Stimulated activated CD4-positive, alpha-beta T cell treated with anti-CD3 and anti-CD28 coated beads, Interleukin-2, amount 100 ng/mL, for 24 hours (primary cell): Measurements from ENCODE around the gene TARBP2.

Experiments
- DNase-seq, 2 donors: peaks; one replicate each; pipeline ENCODE4 v3.0.0-alpha.2; 2020

TARBP2 gene

DNA sequence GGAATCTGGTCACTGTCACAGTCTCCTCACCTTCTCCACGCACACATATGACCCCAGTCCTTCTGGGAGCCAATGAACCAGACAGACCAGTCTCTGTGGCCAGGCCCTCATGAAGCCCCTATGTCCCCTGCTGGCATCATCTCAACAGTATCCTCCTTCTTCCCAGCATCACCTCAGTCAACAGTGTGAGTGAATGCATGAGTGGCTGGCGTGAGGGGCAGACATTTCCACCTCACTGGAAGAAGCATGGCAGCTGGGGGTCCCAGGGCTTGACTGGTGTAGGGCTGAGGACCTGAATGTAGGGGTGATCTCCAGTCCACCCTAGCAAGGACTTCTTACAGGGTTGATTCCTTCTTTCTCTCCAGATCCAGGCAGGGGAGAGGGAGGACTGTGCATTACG, 3.6 kb upstream of the TARBP2 start:
- DNase-seq = no peak

DNA sequence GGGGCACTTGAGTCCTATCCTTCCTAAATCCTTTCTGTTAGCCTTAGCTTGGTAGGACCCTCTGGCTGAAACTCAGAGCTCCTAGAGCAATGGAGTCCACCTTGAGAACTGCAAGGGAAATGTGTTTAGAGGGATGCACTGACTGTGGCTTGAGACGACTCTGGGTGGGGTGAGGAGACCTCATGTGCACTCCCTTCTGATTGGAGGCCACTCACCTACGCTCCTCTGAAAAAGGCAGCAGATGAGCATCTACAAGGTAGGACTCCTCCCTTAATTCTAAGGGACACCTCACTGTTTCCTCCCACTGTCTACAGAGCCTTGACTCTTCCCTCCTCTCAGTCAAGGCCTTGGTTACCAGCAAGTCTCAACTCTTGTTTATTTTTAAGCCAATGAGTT, 2.9 kb upstream of the TARBP2 start:
- DNase-seq = no peak

DNA sequence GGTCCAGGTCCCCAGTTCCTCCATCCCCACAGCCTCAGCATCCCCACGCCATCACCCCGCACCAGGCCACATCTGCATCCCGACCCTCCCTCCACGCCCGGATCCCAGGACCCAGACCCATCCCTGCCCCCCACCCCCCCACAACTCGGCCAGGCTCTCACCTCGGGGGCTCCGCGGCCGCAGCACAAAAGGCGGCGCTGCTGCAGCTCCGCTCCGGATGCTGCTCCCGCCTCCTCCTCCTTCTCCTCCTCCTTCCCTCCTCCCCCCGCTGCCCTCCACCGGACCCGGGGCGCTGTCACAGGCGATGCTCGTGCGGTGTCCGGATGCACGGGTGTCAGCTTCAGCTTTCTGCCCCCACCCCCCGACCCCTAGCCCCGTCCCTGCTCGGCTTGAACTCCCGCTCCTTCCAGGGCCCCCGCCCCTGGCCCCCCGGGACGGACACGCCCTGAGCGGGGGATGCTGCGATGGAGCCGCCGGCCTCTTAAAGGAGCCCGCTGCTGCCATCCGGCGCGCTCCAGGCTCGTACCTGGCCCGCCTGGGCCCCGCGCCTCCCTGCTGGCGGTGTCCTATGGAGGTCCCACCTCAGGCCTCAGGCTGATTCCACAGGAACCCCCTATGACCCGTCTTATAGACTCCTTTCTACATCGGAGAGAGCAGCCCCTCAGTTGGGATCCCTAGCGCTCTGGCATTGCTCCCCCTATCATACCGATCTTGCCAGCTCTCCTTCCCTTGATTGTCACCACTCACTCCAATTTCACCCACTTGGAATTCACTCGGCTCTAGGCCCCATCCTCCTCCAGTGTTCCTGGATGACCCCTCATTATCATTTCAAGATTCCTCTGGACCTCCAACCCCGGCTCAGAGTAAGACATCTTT, 1.6 kb upstream of the TARBP2 start, which contains the start of gene MAP3K12:
MAP3K12 (minus strand) TSS at position 193 of the 876 bp plus-strand sequence. CDS start 12,067 bp downstream, outside the sequence.
- peak; percentile 59 to 72 for DNase-seq

DNA sequence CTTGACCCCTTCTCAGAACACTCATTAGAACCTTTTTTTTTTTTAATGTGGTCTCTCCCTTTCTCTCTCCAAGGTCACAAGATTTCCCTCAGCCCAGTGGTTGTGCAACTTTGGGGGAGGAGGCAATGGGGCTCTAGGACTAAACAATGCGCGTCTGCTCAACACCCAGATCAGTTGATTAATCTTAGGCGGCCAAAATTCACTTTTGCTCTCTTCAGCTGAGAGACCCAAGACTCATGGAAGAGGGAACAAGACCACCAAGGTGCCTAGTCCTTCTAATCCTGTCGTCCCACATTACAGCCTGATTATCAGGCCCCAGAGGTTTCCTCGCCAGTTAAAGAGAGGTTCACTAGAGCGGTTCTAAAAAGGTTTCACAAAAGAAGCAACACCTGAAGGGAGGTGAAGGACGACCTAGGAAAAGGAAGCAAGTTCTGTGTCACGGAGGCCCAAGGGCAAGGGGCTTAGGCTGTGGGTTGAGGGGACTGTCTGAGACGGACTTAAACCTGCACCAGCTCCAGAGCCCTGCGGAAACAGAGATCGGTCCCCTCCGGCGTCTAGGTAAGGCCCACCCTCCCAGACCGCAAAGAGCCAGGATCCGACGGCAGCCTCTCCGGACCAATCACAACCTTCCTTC, 824 bp upstream of the TARBP2 start:
- no peak for DNase-seq

DNA sequence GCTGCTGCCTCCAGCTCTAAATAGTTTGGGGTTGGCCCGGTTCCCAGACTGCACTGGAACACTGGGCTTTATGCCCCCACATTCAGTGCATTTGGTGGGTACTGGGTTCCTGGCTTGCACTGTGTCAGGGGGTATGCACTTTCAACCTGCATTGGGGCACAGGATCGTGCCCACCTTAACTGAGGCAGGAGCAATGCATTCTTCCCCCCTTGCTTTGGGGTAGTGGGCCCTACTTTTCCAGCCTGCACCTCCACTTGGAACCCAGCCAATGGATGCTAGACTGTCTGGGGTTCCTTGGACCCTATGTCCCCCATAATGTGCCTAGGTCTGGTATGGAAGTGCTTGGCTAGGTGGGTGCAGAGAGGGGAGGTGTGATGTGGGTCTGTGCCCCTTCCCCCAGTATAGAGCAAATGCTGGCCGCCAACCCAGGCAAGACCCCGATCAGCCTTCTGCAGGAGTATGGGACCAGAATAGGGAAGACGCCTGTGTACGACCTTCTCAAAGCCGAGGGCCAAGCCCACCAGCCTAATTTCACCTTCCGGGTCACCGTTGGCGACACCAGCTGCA, 615 bp downstream of the TARBP2 start:
- DNase-seq = no peak

DNA sequence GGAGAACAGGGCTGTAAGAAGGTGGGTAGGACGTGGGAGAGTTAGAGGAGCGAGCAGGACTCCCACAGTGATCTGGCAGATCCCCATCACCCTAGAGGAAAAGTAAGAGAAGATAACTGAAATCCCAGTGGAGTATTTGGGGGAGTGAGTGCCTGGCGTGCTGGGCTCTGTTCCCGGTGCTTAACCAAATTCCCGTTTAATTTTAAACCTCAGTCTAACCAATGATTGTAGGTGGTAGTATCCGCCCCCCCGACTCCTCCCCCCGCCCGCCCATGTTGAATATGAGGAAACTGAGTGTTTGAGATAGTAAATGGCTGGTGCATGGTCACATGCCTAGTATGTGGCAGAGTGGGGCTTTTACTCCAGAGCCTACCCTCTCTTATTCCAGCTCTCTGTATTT, 1.2 kb downstream of the TARBP2 start:
- DNase-seq = no peak

DNA sequence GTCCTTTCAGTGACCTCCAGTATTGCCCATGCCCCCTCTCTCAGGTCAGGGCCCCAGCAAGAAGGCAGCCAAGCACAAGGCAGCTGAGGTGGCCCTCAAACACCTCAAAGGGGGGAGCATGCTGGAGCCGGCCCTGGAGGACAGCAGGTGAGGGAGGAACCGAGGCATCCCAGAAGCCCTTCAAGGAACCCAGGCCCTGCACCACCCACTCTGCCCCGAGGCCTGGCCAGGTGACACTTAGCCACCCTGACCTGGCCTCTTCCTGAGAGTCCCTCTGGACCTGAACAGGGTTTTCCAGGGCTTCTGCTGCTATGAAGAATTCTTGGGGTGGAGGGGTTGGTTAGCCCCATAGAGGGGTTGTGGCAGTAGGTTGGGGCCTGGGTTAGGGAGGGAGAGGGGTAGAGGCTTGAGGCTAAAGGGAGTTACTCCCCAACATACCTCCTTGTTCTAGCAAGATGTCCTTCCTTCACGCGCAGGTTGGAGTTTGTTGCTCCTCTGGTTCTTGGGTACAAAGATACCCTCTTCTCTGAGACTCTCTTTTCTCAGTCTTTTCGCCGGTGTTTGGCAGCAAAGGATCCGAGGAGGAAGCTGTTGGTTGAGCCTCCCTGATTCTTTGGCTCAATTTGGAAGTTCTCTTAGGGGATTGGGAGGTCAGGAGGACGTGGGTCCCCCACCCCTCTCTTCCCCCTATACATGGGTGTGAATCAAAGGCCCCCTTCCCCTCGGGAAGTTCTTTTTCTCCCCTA, 2.1 kb downstream of the TARBP2 start:
- DNase-seq = no peak

DNA sequence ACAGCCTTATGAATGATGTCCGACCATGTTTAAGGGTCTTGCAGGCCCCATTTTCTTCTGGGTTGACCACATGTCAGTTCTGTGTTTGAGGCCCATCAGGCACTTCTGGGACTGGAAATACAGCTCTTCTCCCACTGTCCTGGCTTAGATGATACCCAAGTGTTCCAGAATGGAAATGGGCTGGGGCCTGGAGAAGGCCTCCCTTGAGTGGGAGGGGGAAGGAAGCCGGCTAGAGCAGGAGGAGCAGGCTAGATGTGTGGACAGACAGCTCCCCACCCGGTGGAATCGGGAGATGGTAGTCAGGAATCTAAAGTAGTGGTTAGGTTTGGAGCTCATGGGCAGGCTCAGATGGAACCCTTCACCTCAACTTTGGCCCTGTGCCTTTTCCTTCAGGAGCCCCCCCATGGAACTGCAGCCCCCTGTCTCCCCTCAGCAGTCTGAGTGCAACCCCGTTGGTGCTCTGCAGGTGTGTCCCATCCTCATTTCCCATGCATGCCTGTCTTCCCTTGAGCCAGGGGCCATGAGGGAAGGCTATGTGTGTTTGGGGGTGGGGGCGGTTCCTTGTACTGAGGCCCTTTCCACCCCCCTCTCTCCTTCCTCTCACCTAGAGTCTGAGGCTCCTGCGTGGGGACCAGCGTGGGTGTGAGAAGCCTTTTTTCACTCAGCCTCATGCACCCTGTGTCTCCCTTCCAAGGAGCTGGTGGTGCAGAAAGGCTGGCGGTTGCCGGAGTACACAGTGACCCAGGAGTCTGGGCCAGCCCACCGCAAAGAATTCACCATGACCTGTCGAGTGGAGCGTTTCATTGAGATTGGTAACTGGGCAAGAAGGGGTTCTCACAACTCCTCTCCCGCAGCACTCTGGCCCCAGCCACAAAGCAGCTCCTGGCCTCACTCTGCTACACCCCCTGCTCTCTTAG, 3.2 kb downstream of the TARBP2 start:
- no peak for DNase-seq

DNA sequence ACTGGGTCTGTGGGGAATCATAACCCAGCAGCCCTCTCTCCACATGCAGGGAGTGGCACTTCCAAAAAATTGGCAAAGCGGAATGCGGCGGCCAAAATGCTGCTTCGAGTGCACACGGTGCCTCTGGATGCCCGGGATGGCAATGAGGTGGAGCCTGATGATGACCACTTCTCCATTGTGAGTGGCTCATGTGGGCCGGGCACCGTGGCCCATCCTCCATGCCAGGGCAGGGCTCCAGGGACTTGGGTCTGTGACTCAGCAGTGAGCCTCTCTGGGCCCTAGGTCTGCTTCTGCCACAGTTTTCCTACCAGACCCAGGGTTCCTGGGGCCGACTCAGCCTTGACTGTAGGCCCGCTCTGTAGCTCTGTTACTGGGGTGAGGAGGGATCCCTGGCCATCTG, 4.0 kb downstream of the TARBP2 start:
- DNase-seq = no peak

DNA sequence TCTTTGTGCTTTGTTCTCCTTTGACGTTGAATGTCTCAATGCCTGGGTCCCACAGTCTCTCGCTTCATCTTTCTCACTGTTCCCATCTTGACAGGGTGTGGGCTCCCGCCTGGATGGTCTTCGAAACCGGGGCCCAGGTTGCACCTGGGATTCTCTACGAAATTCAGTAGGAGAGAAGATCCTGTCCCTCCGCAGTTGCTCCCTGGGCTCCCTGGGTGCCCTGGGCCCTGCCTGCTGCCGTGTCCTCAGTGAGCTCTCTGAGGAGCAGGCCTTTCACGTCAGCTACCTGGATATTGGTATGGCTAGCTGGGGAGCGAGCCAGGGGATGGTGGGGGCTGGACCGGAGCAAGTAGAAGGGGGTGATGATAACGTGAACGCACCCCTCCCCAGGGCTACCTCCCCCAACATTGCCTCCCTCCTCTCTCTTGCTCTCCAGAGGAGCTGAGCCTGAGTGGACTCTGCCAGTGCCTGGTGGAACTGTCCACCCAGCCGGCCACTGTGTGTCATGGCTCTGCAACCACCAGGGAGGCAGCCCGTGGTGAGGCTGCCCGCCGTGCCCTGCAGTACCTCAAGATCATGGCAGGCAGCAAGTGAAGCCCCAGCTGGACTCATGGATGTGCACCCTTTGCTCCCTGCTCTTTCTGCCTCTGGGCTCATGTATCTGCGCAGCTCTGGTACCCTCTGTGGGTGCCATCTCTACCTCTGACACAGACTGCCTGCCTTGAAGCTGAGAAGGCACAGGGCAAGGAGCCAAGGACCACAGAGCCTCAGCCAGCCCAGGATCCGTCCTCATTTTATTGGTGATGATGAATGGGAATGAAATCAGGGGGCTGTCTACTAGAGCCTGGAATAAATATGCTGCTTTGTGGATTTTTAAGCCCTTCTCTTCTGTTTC, 4.7 kb downstream of the TARBP2 start:
- DNase-seq = no peak

DNA sequence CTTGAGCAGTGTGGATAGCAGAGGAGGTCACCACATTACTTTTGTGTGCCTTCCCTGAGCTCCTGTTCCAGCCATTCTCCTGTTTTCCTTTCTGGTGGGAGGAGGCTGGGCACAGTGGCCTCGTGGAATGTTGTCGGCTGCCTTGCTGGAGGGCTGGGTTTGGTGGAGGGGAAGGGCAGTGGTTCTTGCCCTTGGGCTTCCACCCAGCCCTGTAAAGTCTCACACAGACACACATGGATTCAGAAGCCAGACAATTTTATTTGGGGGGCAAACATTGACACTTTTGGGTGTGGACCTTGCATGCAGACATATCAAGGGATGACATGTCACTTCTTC, 5.3 kb downstream of the TARBP2 start:
- DNase-seq = no peak

DNA sequence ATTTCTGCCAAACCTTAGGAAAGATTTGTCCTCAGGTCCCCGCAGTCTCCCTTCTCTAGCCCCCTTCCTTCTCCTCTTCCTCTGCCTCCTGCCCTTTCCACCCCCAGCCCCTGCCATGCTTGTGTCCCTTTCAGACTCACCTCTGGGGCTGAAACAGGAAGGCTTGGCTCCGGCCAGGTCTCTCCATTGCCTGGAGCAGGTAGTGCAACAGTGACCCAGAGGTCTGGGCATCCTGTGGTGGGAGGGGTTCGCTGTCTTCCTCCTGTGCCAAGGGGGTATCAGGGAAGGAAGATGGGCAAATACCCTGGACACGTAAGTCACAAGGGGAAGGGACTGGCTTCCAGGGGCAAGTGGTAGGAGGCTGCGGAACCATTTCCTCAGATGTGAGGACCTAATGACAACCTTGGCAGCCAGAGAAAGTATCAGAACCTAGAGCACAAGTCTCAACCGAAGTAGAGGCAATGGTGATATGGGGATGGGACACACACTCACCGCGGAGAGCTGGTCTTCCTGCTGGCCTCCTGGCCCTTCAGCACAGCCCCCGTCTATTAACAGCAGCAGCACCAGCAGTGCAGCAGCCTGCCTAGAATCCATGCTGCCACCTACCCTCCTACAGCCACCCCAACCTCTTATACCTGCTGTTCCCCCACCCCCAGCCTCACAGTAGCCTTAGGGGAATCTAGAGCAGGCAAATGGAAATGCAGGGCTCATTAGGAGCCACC, 6.0 kb downstream of the TARBP2 start, which contains the start of gene NPFF:
NPFF (minus strand) TSS at position 604 of the 722 bp plus-strand sequence; CDS start at position 594, 10 bp downstream.
- DNase-seq = no peak

DNA sequence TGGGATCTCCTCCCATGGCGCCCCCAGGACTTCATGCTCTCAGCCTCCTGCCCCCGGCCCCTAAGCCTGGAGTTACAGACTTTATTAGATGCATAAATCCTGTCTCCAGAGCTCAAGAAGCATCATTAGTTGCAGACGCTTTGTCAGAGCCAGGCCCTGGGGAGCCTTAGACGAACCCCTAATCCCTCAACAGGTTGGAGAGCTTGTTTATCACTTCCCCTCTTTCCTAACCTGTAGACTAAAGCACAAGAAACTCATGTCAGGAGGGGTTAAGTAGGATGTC, 6.5 kb downstream of the TARBP2 start:
- no peak for DNase-seq

DNA sequence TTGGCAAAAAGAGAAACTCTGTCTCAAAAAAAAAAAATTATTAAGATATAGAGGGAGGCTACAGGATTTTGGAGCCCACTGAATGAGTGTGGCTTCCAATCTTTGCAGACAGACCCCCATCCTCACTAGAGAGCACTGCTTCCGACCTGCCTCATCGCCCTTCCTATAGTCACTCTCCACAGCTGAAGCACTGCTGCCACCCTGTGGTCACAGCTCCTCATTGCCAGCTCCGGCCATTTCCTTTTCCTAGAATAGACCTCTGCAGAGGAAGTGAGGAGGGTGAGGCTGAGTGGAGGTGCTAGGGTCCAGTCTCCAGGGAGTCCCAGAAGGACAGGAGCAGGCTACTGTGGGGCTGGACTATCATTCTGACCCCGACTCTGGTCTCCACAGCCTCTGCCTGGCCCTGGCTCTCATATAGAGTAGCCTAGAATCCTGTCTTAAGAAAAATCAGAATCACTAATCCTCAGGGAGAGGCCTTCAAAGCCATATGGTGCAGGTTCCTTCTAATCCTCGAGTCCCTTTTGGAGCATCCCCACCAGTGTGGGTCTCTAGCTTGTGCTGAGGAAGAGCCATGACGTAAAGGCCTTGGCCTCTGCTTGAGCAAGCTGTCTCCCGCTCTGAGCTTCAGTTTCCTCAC, 7.6 kb downstream of the TARBP2 start:
- peak; percentile 88 to 89 for DNase-seq

DNA sequence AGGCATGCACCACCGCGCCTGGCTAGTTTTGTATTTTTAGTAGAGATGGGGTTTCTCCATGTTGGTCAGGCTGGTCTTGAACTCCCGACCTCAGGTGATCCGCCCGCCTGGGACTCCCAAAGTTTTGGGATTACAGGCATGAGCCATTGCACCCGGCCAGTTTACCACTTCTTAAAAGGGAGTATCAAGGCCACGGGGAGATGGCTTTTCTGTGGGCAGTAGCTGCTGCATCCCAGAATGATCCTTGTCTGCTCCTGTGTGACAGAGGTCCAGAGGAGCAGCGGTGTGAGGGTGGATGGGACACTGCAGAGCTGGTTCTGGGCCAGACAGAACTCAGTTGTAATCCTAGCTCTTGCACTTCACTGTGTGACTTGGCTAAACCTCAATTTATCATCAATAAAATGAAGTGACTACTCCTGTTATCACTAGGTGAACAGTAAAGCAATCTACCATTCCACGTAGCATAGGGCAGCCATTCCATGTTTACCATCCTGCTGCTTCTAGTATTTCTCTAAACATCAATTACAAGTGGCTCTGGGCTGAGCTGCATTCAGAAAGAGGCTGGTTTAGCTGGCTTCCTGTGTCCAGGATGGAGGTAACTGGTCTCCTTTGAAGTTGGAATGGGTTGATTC, 9.2 kb downstream of the TARBP2 start:
- DNase-seq = no peak

DNA sequence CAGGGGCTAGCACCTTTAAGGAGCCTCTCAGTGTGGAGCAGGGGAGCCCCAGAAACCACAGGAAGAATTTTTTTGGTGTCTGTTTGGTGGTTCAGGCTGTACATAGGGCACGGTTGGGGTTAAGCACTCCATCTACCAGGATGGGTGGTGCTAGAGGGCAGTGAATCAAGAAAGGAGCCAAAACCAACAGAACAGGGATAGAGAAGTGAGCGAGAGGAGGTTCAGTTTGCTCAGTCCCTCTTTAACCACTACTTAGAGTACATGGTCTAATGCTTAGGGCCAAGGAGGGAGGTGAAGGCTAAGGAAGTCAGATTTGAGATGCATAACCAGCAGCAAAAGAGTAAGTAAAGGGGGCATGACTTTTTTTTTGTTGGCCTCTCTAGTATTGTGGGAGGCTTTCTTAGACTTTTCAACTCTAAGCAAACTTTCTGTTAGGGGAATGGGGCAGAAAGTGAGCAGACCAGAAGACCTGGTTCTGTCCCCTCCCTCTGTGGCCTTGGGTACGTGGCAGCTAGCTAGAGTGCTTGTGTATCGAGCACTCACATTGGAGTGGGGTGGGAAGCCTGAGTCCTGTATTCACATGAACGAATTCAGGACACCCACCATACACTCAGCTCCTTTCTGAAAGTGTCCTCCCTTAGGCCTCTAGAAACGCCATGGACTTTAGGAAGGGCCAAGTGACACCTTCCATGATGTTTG, 12.8 kb downstream of the TARBP2 start:
- DNase-seq = no peak

DNA sequence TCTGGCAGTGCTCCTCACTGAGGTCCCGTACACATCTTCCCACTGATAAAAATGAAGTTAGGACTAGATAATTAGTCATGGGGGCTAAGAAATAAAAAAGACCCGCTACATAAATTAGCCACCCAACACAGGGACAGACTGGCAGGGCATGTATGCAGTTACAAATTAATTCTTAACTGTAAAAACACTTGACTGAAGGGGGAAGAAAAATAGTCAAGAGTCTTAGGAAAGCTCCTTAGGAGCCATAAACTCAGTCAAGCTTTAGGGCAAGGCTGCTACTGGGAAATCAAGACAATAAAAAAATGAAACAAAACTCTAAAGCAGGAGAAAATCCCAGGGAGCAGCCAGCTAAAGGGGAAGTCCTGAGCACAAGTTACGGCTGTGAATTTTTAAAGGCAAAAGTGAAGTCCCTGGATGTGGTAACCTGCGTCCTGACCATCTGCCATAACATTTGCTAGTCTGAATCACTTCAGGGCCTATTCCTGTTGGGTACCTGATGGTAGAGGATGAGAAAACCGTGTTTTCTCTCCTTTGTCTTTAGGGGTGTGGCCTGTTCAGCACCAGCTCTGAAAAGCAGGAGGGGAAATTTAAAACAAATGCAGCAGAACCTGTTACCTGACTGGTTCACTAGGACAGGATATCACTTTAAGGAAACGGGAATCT, 13.7 kb downstream of the TARBP2 start:
- no peak for DNase-seq

DNA sequence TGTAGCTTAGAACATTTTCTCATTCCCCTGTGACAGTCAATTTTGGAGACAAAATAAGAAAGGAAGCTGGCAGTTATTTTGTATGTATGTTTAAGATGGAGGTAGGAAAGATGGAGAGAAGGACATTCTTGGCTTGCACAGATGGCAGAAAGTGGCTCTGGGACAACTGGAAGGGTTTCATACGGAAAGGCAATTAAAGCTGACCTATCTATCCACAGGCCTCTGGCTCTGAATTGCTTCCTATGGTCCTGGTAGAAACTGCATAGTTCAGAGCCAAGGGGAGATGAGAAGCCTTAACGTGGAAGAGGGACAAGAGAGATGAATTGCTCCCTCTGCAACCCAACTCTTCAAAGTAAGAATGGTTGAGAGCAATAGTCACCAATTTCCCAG, 14.2 kb downstream of the TARBP2 start:
- DNase-seq = no peak
